Measurements from ENCODE around the gene WFIKKN1. TPM values are rescaled to one million over a fixed set of nuclear protein-coding genes. Genes with fewer than 3 reads are reported as not detected.
A peak's percentile ranks its signal among the peaks of the same experiment; 100 is the strongest.
"Not testable (repeated sequence)": the region's sequence is repeated elsewhere in the genome, so short reads cannot be mapped to it uniquely, and the experiment has no call there.

Gene WFIKKN1
- total RNA-seq, 2 donors from 2014 or later, result 0.21 to 0.50 TPM

- peak; percentile 61 for DNase-seq
- ATAC-seq, result no peak
- intact Hi-C loops (cut with DNase I), result loop anchor here in 1 of 2 donors (5.0 kb wide), 1 partner anchor 45 kb away; the partner anchor contains the start of gene METTL26
These were observed 38.1 kb upstream of the WFIKKN1 start for GRCh38 chr16:592518-593306.

- ATAC-seq (no peak), DNase-seq (no peak)
- intact Hi-C loops (cut with DNase I), result loop anchor here in 1 of 2 donors (5.0 kb wide), 1 partner anchor 44 kb away; the partner anchor contains the start of gene METTL26
These were observed 37.4 kb upstream of the WFIKKN1 start for GRCh38 chr16:593406-593805.

- no peak for ATAC-seq
- intact Hi-C loops (cut with DNase I), result loop anchor here in 1 of 2 donors (5.0 kb wide), 1 partner anchor 43 kb away; the partner anchor contains the start of gene METTL26
- DNase-seq, result no peak
These were observed 37.0 kb upstream of the WFIKKN1 start for GRCh38 chr16:593807-594206.

- intact Hi-C loops (cut with DNase I), result no loop called here
- DNase-seq, result no peak
- ATAC-seq, result no peak
These were observed 35.7 kb upstream of the WFIKKN1 start for GRCh38 chr16:595094-595528.

- DNase-seq, result no peak
- intact Hi-C loops (cut with DNase I), result no loop called here
- ATAC-seq, result no peak
These were observed 34.6 kb upstream of the WFIKKN1 start for GRCh38 chr16:595942-596735.

GRCh38 chr16:596736-597060 lies 34.1 kb upstream of the WFIKKN1 start:
- DNase-seq (no peak), ATAC-seq (no peak)
- intact Hi-C loops (cut with DNase I), result no loop called here

GRCh38 chr16:597655-598054 lies 33.1 kb upstream of the WFIKKN1 start:
- DNase-seq; intact Hi-C loops (cut with DNase I); ATAC-seq: not testable (repeated sequence)

- DNase-seq, result no peak
- ATAC-seq, result no peak
These were observed 31.7 kb upstream of the WFIKKN1 start for GRCh38 chr16:598823-599739.

GRCh38 chr16:600781-601180 lies 30.0 kb upstream of the WFIKKN1 start:
- intact Hi-C loops (cut with DNase I), result no loop called here
- ATAC-seq, result no peak
- no peak for DNase-seq

More at GRCh38 chr16:598823-599739, 31.7 kb upstream of the WFIKKN1 start:
- intact Hi-C loops (cut with DNase I), result no loop called here

GRCh38 chr16:603933-604332 lies 26.9 kb upstream of the WFIKKN1 start:
- no peak for DNase-seq
- ATAC-seq, result no peak
- intact Hi-C loops (cut with DNase I), result no loop called here

- intact Hi-C loops (cut with DNase I), result no loop called here
- DNase-seq, result no peak
- no peak for ATAC-seq
These were observed 24.0 kb upstream of the WFIKKN1 start for GRCh38 chr16:606656-607307.

- intact Hi-C loops (cut with DNase I), result no loop called here
- ATAC-seq (no peak), DNase-seq (no peak)
These were observed 22.8 kb upstream of the WFIKKN1 start for GRCh38 chr16:608019-608418.

GRCh38 chr16:609316-609715 lies 21.5 kb upstream of the WFIKKN1 start:
- no peak for DNase-seq
- no peak for ATAC-seq
- intact Hi-C loops (cut with DNase I), result no loop called here

GRCh38 chr16:609984-610383 lies 20.8 kb upstream of the WFIKKN1 start:
- no peak for DNase-seq
- ATAC-seq, result no peak
- intact Hi-C loops (cut with DNase I), result no loop called here

- intact Hi-C loops (cut with DNase I), result no loop called here
- peak; percentile 77 to 84 for ATAC-seq
- no peak for DNase-seq
These were observed 20.0 kb upstream of the WFIKKN1 start for GRCh38 chr16:610513-611381.

- intact Hi-C loops (cut with DNase I), result no loop called here
These were observed 15.7 kb upstream of the WFIKKN1 start for GRCh38 chr16:615122-615521.

GRCh38 chr16:616733-617586 lies 13.8 kb upstream of the WFIKKN1 start:
- ATAC-seq (no peak), DNase-seq (no peak)
- intact Hi-C loops (cut with DNase I), result no loop called here

More at GRCh38 chr16:615122-615521, 15.7 kb upstream of the WFIKKN1 start:
- no peak for ATAC-seq
- no peak for DNase-seq
